ENCODE results near the gene MGAT5.

DNA sequence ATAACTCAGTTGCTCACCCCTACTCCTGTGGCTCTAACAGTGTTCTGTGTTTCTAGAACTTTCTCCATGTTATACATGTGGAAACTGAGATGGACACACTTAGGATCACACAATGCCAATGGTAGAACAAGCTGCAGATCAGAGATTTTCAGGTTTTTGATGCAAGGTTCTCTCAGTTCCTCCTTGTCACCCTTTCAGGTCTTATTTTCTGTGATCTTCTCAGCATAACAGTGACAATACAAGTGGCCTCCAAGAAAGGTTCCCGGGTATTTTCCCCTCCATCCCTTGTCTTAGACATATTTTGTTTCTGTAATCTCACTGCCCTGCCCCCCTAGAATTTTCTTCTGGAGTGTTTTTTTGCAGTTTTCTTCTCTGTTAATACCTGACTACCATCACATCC is 6.2 kb upstream of the MGAT5 start:
- TF ChIP-seq ELF1 (IDR thresholded peaks at IDR 0.05; ENCODE audit: borderline replicate concordance, low read depth) (no peak), EZH2 (IDR thresholded peaks at IDR 0.05) (no peak), EZH2phosphoT487 (IDR thresholded peaks at IDR 0.05; ENCODE audit: borderline replicate concordance) (no peak), CEBPB (IDR thresholded peaks at IDR 0.05; ENCODE audit: low read depth) (no peak), POLR2A (IDR thresholded peaks at IDR 0.05; ENCODE audit: borderline replicate concordance, extremely low read depth, insufficient read depth, insufficient read length) (no peak), YY1 (IDR thresholded peaks at IDR 0.05; ENCODE audit: extremely low read depth, insufficient replicate concordance, low read depth, low read length) (no peak), POLR2AphosphoS5 (IDR thresholded peaks at IDR 0.05; ENCODE audit: low read depth, low read length) (no peak), SP1 (IDR thresholded peaks at IDR 0.05; ENCODE audit: low read depth) (no peak), ZNF274 (IDR thresholded peaks at IDR 0.05; ENCODE audit: low read depth, low read length) (no peak)
- TF ChIP-seq, protein P1, sequence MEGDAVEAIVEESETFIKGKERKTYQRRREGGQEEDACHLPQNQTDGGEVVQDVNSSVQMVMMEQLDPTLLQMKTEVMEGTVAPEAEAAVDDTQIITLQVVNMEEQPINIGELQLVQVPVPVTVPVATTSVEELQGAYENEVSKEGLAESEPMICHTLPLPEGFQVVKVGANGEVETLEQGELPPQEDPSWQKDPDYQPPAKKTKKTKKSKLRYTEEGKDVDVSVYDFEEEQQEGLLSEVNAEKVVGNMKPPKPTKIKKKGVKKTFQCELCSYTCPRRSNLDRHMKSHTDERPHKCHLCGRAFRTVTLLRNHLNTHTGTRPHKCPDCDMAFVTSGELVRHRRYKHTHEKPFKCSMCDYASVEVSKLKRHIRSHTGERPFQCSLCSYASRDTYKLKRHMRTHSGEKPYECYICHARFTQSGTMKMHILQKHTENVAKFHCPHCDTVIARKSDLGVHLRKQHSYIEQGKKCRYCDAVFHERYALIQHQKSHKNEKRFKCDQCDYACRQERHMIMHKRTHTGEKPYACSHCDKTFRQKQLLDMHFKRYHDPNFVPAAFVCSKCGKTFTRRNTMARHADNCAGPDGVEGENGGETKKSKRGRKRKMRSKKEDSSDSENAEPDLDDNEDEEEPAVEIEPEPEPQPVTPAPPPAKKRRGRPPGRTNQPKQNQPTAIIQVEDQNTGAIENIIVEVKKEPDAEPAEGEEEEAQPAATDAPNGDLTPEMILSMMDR (IDR thresholded peaks at IDR 0.05 in 2 of 3, conservative IDR thresholded peaks at IDR 0.05 in 1 of 3; ENCODE audit: borderline replicate concordance in 1 of 3, insufficient read depth in 1 of 3, low read depth in 2 of 3, low read length in 2 of 3), result no peak
- TF ChIP-seq, protein P2, sequence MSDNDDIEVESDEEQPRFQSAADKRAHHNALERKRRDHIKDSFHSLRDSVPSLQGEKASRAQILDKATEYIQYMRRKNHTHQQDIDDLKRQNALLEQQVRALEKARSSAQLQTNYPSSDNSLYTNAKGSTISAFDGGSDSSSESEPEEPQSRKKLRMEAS (IDR thresholded peaks at IDR 0.05), result no peak

Measured in HCT116 (cell line).